Measurements from ENCODE around the gene LSM4. TPM values are rescaled to one million over a fixed set of nuclear protein-coding genes. Genes with fewer than 3 reads are reported as not detected.
A peak's percentile ranks its signal among the peaks of the same experiment; 100 is the strongest.
"Not testable (repeated sequence)": the region's sequence is repeated elsewhere in the genome, so short reads cannot be mapped to it uniquely, and the experiment has no call there.

The LSM4 gene
- total RNA-seq, 1 donor from 2014 or later: 73.0 TPM

DNA sequence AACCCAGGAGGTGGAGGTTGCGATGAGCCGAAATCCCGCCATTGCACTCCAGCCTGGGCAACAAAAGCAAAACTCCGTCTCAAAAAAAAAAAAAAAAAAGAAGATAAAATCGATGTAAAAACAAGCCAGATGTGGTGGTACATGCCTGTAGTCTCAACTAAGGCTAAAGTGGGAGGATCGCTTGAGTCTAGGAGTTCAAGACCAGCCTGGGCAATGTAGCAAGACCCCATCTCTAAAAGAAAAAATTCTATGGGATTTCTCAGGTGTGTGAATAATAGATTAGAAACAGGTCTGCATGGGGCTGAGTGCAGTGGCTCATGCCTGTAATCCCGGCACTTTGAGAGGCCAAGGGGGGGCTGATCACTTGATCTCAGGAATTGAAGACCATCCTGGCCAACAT lies 28.7 kb upstream of the LSM4 start:
- DNase-seq (ENCODE audit: low spot score): no peak
- Mint-ChIP-seq H3K4me3 (ENCODE audit: unreplicated experiment) (no peak overlapping the region), H3K4me1 (ENCODE audit: low read depth) (no peaks in the 10 kb centered on the region), H3K27ac (ENCODE audit: unreplicated experiment) (no peak overlapping the region), H3K27me3 (ENCODE audit: low read depth) (no peaks in the 10 kb centered on the region), H3K9me3 (ENCODE audit: low read depth) (no peaks in the 10 kb centered on the region), H3K36me3 (ENCODE audit: low read depth) (peaks cover 4% of the 10 kb centered on the region)
- TF ChIP-seq, protein P1, sequence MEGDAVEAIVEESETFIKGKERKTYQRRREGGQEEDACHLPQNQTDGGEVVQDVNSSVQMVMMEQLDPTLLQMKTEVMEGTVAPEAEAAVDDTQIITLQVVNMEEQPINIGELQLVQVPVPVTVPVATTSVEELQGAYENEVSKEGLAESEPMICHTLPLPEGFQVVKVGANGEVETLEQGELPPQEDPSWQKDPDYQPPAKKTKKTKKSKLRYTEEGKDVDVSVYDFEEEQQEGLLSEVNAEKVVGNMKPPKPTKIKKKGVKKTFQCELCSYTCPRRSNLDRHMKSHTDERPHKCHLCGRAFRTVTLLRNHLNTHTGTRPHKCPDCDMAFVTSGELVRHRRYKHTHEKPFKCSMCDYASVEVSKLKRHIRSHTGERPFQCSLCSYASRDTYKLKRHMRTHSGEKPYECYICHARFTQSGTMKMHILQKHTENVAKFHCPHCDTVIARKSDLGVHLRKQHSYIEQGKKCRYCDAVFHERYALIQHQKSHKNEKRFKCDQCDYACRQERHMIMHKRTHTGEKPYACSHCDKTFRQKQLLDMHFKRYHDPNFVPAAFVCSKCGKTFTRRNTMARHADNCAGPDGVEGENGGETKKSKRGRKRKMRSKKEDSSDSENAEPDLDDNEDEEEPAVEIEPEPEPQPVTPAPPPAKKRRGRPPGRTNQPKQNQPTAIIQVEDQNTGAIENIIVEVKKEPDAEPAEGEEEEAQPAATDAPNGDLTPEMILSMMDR (IDR thresholded peaks at IDR 0.05): no peak

DNA sequence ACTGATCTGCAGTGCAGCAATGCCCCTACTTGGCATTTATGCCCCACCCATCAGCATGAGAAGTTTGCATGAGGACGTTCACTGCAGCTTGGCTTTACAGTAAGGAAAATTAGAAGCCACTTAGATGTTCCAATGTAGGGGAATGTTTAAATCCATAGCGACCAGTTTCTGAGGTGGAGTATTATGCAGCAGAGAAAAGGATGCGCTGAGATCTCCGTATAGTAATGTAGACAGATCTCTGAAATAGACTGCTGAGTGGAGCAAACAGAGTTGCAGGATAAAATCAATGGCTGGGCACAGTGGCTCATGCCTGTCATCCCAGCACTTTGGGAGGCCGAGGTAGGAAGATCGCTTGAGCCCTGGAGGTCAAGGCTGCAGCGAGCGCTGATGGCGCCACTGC lies 27.6 kb upstream of the LSM4 start:
- H3K4me1 Mint-ChIP-seq (ENCODE audit: low read depth): no peaks in the 10 kb centered on the region
- DNase-seq (ENCODE audit: low spot score): no peak
- no peaks in the 10 kb centered on the region for H3K27me3 Mint-ChIP-seq (ENCODE audit: low read depth)
- no peak overlapping the region for H3K27ac Mint-ChIP-seq (ENCODE audit: unreplicated experiment)
- TF ChIP-seq, protein P1 (IDR thresholded peaks at IDR 0.05): no peak
- H3K4me3 Mint-ChIP-seq (ENCODE audit: unreplicated experiment): no peak overlapping the region
- H3K36me3 Mint-ChIP-seq (ENCODE audit: low read depth): peaks cover 9% of the 10 kb centered on the region
- no peaks in the 10 kb centered on the region for H3K9me3 Mint-ChIP-seq (ENCODE audit: low read depth)

DNA sequence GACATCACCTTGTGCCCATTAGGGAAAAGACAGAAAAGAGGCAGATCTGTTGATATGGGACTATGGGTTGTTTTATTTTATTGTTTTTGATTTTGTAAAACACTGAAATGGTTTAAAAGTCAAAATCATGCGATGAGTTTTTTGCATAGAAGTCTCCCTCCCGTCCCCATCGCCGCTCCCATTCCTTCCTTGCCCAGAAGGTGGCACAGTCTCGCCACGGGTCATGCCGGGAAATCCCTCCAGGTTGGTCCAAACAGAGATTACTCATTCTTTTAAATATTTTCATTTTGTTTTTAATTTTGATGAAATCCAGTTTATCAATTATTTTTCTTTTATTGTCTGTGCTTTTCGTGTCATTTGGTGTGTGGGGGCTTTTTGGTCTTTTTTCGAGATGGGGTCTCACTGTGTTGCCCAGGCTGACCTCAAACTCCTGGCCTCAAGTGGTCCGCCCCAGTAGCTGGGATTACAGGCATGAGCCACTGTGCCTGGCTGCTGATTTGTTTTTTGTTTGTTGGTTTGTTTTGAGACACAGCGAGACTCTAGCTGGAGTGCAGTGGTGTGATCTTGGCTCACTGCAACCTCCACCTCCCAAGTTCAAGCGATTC lies 26.8 kb upstream of the LSM4 start:
- TF ChIP-seq, protein P1 (IDR thresholded peaks at IDR 0.05): peak; percentile 92
- peaks cover 9% of the 10 kb centered on the region for H3K36me3 Mint-ChIP-seq (ENCODE audit: low read depth)
- H3K27ac Mint-ChIP-seq (ENCODE audit: unreplicated experiment): peak overlapping the region; percentile 4
- H3K27me3 Mint-ChIP-seq (ENCODE audit: low read depth): no peaks in the 10 kb centered on the region
- no peaks in the 10 kb centered on the region for H3K4me1 Mint-ChIP-seq (ENCODE audit: low read depth)
- no peak overlapping the region for H3K4me3 Mint-ChIP-seq (ENCODE audit: unreplicated experiment)
- DNase-seq (ENCODE audit: low spot score): no peak
- no peaks in the 10 kb centered on the region for H3K9me3 Mint-ChIP-seq (ENCODE audit: low read depth)

GRCh38 chr19:18348818-18349339 lies 26.0 kb upstream of the LSM4 start:
- not testable (repeated sequence) for DNase-seq (ENCODE audit: low spot score); H3K36me3 Mint-ChIP-seq (ENCODE audit: low read depth); H3K9me3 Mint-ChIP-seq (ENCODE audit: low read depth); H3K27ac Mint-ChIP-seq (ENCODE audit: unreplicated experiment); H3K4me1 Mint-ChIP-seq (ENCODE audit: low read depth); H3K4me3 Mint-ChIP-seq (ENCODE audit: unreplicated experiment); H3K27me3 Mint-ChIP-seq (ENCODE audit: low read depth)

- no peak overlapping the region for H3K27ac Mint-ChIP-seq (ENCODE audit: unreplicated experiment)
- H3K36me3 Mint-ChIP-seq (ENCODE audit: low read depth): peaks cover 8% of the 10 kb centered on the region
- TF ChIP-seq, protein P1 (IDR thresholded peaks at IDR 0.05): no peak
- DNase-seq (ENCODE audit: low spot score): no peak
- H3K9me3 Mint-ChIP-seq (ENCODE audit: low read depth): no peaks in the 10 kb centered on the region
- no peaks in the 10 kb centered on the region for H3K4me1 Mint-ChIP-seq (ENCODE audit: low read depth)
- no peak overlapping the region for H3K4me3 Mint-ChIP-seq (ENCODE audit: unreplicated experiment)
- no peaks in the 10 kb centered on the region for H3K27me3 Mint-ChIP-seq (ENCODE audit: low read depth)
Measured at GRCh38 chr19:18348171-18348570, 25.3 kb upstream of the LSM4 start.

- no peak overlapping the region for H3K27ac Mint-ChIP-seq (ENCODE audit: unreplicated experiment)
- H3K27me3 Mint-ChIP-seq (ENCODE audit: low read depth): no peaks in the 10 kb centered on the region
- H3K36me3 Mint-ChIP-seq (ENCODE audit: low read depth): peaks cover 9% of the 10 kb centered on the region
- TF ChIP-seq, protein P1 (IDR thresholded peaks at IDR 0.05): no peak
- no peaks in the 10 kb centered on the region for H3K9me3 Mint-ChIP-seq (ENCODE audit: low read depth)
- no peak for DNase-seq (ENCODE audit: low spot score)
- peaks cover 6% of the 10 kb centered on the region for H3K4me1 Mint-ChIP-seq (ENCODE audit: low read depth)
- no peak overlapping the region for H3K4me3 Mint-ChIP-seq (ENCODE audit: unreplicated experiment)
Measured at GRCh38 chr19:18346091-18346490, 23.2 kb upstream of the LSM4 start.
